SK-MEL-5 (cell line): ENCODE data around the gene PANK1. TPM values are rescaled to one million over a fixed set of nuclear protein-coding genes. Genes with fewer than 3 reads are reported as not detected.
"Not testable (repeated sequence)": the region's sequence is repeated elsewhere in the genome, so short reads cannot be mapped to it uniquely, and the experiment has no call there.

ENCODE experiments used
- DNase-seq: peaks from one replicate; pipeline ENCODE4 v3.0.0-alpha.2; 2016; ENCODE audit warnings: low read depth, low spot score
- in situ Hi-C: cut with HindIII; loops from 2 replicates; pipeline ENCODE4 v1.10.0; 2016; ENCODE audit warnings: low sequenced_read_pairs, high pct_unique_total_duplicates, low pct_unique_long_range_greater_than_20kb
- total RNA-seq: library from RNA; depleted of rRNA; stranded (reverse); fragments of >200 nt; shearing (Covaris generic); gene quantifications from 2 replicates; pipeline ENCODE4 v1.2.3, GENCODE V29; 2014

Gene PANK1
- total RNA-seq, 1 experiment from 2014 or later, result 2.4 TPM

DNA sequence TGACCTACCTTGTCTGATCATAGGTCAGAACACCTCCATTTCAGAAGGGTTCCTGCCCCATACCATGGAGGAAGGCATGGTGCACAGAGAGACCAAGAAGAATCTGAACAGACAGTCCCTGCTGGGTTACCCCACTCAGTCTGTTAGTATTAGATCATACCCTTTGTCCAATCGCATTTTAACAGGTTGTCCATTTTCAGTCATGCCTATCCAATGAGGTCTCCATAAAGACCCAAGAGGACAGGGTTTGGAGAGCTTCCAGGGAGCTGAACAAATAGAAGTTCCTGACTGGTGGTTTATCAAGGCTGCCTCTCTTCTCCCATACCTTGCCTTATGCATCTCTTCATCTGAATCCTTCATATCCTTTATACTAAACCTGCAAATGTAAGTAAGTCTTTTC is 88.4 kb downstream of the PANK1 start:
- in situ Hi-C loops, result loop anchor here (25.0 kb wide), 1 partner anchor 94 kb away; no protein-coding TSS in a partner anchor
- DNase-seq, result no peak

- in situ Hi-C loops, result loop anchor here (25.0 kb wide), 1 partner anchor 94 kb away; no protein-coding TSS in a partner anchor
- no peak for DNase-seq
Observed at GRCh38 chr10:89555688-89556445, 89.2 kb downstream of the PANK1 start.

GRCh38 chr10:89554433-89554832 is 90.6 kb downstream of the PANK1 start:
- in situ Hi-C loops, result loop anchor here (25.0 kb wide), 1 partner anchor 92 kb away; no protein-coding TSS in a partner anchor
- DNase-seq, result no peak

DNA sequence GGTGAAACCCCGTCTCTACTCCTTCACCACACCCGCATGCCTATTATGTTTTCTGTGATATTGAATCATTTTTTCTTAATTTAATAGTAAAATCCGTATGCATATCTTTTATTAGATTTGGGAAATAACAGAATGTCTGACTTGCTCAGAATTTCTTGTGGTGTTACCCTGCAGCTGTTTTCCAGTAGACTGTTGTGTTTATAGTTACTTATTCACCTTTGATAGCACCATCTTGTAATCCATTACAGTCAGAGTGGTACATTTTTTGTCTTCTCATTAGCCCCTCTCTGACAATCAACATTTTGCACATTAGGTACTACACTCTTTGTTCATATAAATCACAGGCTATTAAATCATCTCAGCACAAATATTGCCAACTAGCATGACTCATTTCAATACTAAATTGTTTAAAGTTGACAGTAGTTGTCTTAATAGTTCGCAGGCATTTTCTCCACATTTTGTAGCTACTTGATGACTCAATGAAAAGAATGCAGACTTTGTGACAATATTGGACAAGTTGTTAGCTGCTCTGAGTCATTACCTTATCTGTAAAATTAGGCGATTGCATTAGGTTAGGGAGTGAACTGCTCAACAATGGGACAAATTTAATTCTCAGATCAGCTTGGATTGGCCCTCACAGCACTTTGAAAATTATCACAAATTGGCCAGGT is 91.8 kb downstream of the PANK1 start:
- DNase-seq, result no peak
- in situ Hi-C loops, result loop anchor here (25.0 kb wide), 1 partner anchor 91 kb away; no protein-coding TSS in a partner anchor

DNA sequence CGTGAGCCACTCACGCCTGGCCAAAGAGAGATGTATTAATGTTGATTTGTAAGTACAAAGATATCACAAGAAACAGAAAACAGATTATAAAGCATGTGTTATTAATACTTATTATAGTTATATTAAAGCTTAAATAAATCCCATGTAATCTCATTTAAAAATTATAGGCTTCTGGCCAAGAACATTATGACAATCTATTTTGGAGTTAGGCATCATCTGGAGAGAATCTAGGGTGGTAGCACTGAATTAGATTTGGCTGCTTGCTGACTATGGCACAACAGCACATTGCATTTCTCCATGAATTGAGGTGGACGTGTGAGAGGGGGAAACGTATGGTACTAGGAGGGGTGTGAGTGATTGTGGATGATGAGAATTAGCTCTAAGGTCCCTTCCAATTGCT is 92.8 kb downstream of the PANK1 start:
- in situ Hi-C loops, result loop anchor here (25.0 kb wide), 1 partner anchor 90 kb away; no protein-coding TSS in a partner anchor
- no peak for DNase-seq

DNA sequence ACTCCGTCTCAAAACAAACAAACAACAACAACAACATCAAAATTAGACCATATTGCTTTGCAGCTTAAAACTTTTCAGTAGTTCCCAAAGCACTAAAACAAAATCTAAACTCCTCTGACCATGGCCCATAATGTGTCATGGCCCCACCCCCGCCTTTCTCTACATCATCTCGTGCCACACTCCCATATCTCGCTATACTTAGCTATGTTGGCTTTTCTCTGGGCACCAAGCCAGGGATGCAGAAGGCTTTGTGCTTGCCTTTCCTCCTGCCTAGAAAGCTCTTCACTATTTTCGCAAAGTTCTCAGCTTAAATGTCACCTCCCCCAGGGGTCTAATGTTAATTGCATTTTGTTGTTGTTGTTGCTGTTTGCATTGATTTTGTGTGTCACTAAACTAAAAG is 94.5 kb downstream of the PANK1 start:
- no peak for DNase-seq
- in situ Hi-C loops, result loop anchor here (25.0 kb wide), 1 partner anchor 88 kb away; no protein-coding TSS in a partner anchor

GRCh38 chr10:89549510-89549909 is 95.5 kb downstream of the PANK1 start:
- no peak for DNase-seq
- in situ Hi-C loops, result no loop called here

GRCh38 chr10:89548673-89549072 is 96.4 kb downstream of the PANK1 start:
- DNase-seq, result no peak

DNA sequence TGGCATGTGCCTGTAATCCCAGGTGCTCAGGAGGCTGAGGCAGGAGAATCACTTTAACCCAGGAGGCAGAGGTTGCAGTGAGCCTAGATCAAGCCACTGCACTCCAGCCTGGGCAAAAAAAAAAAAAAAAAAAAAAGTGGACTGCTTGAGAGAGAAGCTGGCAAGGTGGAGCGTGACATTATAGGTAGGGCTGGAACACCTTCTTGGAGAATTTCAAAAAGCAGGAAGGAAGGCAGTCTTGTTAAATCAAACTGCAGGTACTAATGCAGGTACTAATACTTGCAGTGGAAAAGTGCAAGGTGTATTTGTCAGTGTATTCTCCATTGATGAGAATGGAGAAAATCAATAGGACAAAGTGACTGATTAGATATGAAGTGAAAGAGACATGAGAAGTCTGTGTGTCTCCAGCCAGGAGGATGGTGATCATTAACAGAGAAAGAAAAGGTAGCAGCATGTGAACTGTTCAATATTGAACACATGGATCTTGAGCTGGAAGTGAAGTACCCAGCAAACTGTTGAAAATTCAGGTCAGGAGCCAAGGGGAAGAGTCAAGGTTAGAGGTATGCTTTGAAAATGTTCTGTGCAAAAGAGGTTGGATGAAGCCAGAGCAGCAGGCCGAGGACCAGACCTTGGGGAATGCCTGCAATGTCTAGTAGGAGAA is 97.1 kb downstream of the PANK1 start:
- no peak for DNase-seq
- in situ Hi-C loops, result no loop called here

More at GRCh38 chr10:89548673-89549072, 96.4 kb downstream of the PANK1 start:
- in situ Hi-C loops, result no loop called here

- DNase-seq, in situ Hi-C loops: not testable (repeated sequence)
Observed at GRCh38 chr10:89546651-89547050, 98.4 kb downstream of the PANK1 start.

DNA sequence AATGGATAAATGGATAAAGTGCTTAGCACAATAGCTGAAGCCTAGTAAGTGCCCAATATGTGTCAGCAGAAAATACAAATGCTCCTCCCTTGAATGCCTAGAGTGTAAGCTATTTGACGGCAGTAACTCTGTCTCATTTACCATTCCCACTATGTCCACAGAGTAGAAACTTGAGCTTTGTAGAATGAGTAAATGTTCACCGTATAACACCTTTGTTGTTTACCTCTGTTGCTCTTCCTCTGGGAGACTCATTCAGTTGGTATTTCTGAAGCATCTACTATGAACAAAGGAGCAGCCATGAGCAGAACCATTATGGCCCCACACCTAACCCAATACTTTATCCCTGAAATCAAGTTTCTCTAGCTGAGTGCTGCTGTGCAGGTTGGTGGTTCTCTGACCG is 101.2 kb downstream of the PANK1 start:
- DNase-seq, result no peak
- in situ Hi-C loops, result no loop called here

DNA sequence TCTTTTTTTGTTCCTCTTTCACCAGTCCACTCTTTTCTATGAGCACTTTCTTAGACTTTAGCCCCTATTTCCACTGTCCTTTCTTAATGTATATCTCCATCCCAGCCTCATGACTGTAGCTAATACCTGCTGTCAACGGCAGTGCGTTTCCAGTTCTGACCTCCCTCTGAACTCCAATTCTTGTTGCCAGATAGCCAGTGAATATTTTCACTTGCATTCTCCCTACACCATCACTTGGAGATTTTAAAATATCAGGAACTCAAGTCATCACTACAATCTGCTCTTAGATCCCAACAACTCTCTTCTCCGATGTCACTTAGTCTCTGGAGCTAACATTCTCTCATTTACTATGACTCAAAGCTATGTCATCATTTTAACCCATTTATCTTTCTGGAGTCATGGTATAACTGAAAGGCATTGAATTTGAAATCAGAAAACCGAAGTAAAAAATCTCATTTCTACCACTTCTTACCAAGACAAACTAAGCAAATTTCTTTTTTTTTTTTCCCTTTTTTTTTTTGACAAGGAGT is 104.6 kb downstream of the PANK1 start:
- DNase-seq, result no peak
- in situ Hi-C loops, result no loop called here

DNA sequence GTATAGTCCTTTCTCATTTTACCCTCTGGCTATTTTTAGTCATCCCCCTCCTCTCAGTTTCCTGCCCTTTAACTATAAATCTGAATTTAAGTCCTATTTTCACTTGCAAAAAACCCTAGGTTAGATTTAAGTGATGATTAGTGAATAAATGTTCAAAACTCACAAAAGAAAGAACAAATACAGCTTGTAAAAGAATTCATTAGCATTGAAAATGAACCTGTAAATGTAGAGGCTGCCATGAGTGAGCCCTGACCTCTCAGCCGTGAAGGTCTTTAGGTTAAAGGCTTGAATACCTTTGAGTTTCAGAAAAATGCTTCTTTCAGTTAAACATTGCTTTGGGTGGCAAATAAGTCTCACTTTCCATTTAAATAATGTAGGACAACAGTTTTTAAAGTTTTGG is 107.7 kb downstream of the PANK1 start:
- in situ Hi-C loops, result no loop called here
- no peak for DNase-seq

- no peak for DNase-seq
- in situ Hi-C loops, result no loop called here
Observed at GRCh38 chr10:89536013-89536354, 109.1 kb downstream of the PANK1 start.

DNA sequence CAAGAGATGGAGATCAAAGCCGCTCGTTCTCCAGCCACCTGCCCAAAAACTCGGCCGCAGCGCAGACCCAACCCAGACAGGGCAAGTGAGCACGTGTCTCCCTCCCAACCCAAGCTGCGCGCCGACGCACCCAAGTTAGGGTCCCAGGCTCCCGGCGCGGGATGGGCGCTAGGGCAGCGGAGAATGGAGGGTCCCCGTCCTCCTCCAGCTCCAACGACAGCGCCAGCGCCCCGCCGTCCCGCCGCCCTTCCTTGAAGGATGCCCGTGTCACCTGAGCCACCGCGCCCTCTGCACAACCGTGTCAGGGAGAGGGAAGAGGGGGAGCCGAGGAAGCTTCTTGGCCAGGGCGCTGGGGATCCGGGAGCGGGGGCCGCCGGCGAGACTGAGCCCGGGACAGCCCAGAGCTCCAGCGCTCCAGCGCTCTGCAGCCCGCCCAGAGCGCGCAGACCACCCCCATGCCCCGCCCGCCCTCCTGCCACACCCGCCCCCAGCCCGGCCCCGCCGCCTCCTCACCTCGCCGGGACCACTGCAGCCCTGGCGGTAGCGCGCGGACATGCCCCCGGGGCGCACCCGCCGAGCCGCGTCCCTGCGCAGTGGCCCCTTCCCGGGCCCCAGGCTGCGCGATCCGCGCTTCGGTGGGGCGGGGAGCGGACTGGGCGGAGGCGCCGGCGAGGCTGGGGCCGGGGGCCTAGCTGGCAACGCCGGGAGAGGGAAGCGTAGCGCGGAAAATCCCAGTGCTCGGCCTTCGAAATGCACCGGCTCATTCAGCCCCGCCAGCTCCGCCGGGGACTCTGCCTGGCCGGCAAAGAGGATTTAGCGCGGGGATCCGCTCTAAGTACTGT is 109.7 kb downstream of the PANK1 start, which contains the start of gene SLC16A12:
Gene SLC16A12 (minus strand): TSS at position 424 of the 842 bp plus-strand sequence. CDS start 73,016 bp downstream, outside the sequence.
- no peak for DNase-seq
- in situ Hi-C loops, result no loop called here

DNA sequence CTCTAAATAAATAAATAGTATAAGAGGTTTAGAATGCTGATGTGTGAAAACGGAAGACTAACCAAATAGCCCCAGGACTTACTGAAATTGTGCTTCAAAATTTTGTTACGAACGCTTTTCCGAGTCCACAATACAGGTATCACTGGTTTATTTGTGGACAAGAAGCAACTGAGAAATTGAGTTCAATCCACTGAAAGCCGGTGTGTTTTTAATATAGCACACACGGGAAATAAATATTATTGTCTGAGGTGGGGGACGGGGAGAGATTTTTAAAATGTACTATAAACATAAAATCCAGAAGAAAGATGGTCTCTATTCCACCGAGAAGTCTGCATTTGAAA is 110.2 kb downstream of the PANK1 start:
- in situ Hi-C loops, result no loop called here

More for the DNA sequence above, 110.2 kb downstream of the PANK1 start:
- no peak for DNase-seq
